ENCODE measurements around the gene S100A7A.
"Not testable (repeated sequence)": the region's sequence is repeated elsewhere in the genome, so short reads cannot be mapped to it uniquely, and the experiment has no call there.

S100A7A gene

DNA sequence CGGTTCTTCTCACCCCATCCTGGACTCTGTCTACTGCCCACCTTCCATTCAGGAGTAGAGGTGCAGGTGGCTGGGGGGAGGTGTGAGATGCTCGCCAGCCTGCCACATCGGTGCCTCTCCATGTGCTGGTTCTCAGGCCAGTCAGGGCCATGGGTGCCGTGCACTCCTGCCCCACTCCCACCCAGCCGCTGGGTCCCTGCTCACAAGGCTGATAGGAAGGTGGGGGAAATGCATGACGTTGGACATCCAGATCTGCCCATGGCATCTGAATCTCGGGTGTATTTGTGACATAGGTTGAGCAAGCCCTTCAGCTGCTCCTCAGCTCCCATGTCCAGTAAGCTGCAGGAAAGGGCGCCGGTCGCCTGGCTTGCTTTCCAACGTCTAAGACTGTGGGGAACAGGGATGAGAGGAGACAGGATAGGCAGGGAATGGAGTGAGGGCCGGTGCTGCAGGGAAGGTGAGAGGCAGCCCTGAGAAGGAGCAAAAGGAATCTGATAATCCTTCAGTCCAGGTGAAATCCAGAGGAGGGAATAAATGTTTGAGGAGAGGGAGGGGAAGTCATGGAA is 11.8 kb downstream of the S100A7A start:
- no peak for DNase-seq

- DNase-seq = no peak
Observed at GRCh38 chr1:153428791-153429190, 12.5 kb downstream of the S100A7A start.

DNA sequence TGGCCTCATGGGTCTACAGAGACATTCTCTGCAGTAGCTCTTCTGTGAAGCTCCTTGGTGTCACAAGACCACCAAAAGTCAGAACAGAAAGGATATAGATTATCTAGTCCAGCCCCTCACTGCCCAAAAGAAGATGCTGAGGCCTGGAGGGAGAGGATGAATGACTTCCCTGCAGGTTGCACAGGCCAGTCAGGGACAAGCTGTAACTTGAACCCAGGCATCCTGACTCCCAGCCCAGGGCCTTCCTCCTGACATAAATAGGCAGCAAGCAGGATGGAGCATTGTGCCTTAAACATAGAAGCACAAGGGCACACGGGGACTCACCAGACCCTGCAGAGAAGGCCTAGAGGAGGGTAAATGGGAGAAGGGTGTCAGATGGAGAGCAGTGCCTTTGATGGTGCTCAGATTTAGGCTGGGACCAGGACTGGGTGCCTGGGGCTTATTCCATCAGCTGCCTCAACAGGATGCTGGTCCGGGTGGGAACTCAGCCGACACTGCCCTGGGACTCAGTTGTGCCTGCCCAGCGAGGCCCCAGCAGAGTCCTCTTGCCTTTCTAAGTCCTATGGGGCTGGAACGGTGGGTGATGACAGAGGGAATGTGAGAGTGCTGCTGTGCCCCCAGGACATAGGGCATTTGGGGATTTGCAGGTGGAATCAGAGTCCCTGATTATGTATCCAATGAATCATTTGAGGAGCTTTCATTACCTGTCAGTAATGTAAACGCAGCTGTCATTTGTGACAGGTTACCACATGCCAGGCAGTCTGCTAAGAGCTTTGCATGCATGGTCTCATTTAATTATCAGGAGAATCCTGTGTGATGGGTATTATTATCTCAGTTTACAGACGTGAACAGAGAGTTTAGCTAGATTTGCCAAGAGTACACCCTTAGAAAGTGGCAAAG is 13.2 kb downstream of the S100A7A start:
- DNase-seq = no peak

DNA sequence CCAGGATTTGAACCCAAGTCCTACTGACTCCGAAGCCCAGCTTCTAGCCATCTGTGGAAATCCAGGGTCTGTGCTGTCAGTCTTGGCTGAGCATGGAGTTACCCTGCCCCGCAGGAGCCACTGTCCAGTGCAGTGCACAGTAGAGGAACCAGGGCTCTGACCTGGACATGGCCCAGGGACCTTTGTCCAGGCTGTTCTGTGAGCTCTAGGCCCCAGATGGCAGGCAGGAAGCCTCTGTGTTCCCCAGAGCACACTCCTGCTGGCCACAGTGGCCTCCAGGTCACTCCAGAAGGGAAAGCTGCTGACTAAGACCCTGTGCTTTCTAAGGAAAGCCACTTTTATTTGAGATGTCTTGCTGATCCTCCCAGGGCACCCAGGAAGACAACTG is 13.8 kb downstream of the S100A7A start:
- DNase-seq = no peak

DNA sequence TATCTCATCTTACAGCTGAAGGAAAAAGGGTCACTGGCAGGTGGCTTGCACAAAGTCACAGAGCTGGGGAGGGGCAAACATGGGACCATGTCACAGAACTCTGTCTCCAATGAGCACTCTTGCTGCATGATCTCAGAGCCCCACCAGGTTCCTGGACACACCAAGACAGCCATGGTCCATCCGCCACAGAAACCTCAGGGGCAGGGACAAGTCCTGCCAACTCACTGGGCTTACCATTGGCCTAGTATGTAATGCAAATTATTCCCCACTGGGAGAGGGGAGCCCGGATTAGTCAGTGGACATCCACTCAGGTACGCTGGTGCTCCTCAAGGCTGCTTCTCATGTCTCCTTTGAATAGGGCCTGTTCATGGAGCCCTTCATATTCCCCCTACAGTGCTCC is 14.2 kb downstream of the S100A7A start:
- DNase-seq = no peak

DNA sequence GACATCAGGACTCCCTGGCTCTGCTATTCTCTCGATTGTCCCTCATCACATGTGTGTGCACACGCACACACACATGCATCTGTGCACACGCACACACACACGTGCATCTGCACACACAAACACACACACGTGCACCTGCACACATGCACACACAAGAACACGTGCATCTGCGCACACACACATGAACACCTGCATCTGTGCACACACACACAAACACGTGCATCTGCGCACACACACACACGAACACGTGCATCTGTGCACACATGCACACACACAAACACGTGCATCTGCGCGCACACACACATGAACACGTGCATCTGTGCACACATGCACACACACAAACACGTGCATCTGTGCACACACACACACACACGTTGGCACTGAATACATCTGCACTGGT is 14.7 kb downstream of the S100A7A start:
- no peak for DNase-seq

DNA sequence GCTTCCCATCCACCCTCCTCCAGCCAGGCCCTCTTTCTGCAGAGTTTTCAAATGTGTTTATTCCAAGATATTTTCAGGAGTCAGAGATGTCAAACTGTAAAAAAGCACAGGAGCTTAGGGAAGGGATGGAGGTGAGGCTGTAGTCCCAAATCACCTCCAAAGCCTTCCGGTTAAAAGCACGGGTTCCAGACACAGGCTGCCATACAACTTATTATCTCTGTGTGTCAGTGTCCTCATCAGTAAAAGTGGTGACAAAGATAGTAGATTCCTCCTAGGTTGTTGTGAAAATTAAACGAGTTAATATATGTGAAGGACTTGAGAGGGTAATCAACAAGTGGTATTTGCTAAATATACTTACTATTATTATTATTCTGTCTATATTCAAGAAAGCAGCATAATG is 15.1 kb downstream of the S100A7A start:
- no peak for DNase-seq

DNA sequence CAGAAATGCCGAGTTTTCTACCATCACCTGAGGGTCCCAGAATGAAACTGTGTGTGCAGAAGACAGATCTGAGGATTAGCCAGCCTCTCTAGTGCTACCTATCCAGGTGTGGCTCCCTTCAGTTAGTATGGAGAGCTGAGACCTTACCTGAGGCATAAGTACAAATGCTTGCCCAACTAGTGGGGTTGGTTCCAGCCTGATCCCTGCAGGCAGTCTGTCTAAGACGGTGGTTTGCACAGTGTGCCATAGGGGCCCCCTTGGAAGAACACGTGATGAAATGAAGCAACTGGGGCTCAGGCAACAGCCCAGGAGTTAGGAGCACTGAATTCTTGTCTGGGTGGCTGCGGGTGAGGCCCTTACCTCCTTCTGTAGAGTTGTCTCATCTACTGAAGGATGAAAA is 15.6 kb downstream of the S100A7A start:
- no peak for DNase-seq

DNA sequence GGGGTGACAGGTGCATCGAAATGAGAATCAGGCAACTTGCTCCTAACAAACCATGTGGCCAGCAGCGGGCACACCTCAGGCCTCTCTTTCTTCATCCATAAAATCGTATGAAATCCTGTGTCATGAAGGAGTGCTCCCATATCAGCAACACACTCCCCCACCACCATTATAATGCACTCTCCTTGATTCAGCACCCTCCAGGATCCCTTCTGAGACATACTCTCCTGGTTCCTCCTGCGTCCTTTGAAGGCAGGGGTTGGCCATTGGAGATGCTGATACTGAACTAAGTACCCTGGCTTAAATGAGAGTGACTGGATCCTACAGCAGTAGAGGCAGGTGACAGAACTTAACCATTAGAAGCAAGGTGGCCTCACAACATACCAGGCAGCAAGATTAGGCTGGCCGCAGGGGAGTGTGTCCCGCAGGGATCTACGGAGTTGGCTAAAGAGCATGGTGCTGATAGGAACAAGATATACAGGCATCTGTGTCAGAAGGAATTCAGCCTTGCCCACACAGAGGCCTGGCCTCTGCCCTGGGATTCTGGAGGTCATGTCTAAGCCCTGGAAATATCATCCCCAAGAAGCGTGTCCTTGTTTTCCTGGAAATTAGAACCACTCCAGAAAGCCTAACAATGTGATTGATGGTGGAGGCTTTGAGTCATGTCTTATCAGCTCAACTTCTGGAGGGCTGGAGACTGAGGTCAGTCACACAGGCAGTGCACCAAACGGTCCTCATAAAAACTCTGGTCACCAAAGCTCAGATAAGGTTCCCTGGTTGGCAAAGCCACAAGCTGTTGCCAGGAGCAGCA is 16.8 kb downstream of the S100A7A start:
- no peak for DNase-seq

DNA sequence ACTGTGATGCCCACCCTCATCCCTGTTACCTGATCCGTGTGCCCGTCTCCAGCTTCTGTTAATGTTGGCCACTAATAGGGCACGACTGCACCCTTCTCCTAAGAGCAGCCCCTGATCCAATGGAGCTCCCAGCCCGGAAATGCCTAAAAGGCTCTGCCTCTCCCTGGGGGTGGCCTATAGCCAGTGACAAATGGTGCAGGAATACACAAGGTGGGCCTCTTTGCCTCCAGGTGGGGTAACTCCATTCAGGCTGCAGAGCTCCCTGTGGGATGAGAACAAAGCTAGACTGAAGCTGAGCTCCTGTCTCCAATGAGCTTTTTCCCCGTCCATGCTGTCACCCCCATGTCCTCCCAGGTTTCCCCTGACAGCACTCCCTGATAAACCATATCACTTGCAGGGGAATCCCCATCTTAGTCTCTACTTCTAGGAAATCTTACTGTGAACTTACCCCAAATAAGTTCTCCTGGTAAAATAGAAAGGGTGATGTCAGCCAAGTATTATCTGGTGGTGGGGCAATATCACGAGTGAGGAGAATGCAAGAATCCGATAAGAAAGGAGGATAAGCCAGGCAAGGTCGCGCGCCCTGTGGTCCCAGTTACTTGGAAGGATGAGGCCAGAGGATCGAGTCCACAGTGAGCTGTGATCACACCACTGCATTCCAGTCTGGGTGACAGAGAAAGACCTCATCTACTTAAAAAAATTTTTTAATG is 18.6 kb downstream of the S100A7A start:
- no peak for DNase-seq

DNA sequence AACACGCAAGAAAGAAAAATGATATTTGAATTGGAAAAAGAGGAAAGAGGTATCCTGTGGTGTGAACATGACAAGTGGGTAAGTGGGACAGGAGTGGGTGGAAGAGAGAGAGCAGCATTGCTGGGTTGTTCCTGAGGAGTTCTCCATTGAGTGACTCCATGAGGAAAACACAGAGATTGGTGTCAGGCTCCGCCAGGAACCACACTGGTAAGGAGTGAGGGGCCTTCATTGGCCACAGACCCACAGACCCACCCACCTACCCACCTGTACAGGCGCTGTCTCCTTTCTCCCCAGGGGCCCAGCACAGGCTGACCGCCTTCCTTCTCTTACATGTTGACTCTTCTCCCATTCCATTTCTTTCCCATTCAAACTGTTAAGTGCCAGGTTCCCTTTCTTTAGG is 20.9 kb downstream of the S100A7A start:
- no peak for DNase-seq

DNA sequence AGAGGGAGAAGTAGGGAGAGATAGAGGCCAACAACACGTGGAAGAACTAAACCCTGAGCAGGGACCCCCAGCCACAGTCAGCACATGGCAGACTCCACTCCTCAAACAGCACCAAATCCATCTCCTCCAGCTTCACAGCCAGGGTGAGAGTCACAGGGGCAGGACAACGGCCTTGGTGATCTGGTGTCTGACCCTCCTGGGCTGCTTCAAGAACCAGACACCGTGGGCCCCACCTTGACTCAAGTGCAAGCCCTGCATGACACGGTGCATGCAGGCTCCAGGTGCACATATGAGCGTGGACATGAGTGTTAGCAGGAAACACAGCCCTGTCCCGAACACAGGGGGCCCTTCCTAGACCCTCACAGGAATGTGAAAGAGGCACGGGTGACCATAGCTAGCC is 22.3 kb downstream of the S100A7A start:
- DNase-seq = no peak

- no peak for DNase-seq
Observed at GRCh38 chr1:153439273-153439672, 23.0 kb downstream of the S100A7A start.

DNA sequence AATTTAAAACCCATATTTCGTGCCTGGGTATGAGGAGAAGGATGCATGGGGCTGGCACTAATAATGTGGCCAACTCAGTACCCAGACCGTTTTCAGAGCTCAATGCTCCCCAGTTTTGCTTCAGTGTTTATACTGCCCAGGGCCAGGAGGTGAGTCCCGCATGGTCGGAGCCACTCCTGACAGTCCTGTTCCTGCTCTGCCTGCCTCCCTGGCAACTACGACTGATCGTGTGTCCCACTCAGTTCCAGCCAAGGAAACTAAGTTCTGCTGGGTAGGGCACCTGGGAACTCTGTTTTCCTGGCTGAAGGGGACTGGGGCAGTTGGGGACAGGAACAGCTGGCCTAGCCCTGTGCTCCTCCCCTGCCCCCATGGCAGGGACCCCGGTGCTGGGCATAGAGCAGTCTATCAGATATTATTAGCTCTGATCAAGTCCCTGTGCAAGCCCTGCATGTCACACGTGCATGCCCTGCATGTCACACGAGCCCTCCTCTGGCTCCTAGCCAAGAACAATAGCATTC is 25.0 kb downstream of the S100A7A start:
- no peak for DNase-seq

DNA sequence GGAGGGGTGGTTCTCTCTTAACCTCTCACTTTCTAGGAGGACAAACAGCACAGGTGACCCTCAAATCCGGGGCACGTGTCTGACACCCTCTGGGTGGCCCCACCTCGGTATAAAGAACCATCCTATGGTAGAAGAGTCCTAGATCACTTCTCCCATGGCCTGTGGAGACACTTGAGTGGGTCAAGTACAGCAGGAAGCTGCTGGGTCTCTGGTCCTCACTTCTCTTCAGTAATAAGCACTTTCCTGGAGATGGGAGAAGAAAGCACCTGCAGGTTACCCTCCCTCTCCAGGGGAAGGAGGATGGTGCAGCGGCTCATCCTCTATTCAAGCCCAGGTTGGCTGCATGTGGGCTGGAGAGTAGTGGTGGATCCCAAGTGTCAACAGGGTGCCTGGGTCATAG is 27.2 kb downstream of the S100A7A start:
- no peak for DNase-seq

- DNase-seq = no peak
Observed at GRCh38 chr1:153444078-153444477, 27.8 kb downstream of the S100A7A start.

DNA sequence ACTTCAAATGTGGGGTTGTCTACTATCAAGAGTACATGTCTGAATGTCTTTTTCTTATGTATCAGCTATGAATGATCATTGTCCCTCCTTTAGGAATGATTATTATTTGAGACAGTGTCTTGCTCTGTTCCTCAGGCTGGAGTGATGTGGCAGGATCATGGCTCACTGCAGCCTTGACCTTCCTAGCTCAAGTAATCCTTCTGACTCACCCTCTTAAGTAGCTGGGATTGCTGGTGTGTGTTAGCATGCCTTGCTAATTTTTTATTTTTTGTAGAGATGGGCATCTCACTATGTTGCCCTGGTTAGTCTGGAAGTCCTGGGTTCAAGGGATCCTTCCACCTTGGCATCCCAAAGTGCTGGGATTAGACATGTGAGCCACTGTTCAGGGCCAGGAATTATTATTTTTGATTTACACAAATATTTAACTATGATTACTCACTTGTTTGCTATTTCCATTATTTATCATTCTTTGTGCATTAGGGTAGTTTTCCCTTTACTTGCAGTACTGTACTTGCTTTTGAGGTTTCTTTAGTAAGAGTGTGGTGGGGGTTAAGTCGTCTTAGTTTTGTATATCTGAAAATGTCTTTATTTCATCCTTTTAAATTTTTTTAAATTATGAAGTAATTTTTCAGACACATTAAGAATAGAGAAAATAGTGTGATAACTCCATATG is 31.3 kb downstream of the S100A7A start:
- DNase-seq = no peak

- not testable (repeated sequence) for DNase-seq
Observed at GRCh38 chr1:153448851-153449250, 32.5 kb downstream of the S100A7A start.

- DNase-seq = no peak
Observed at GRCh38 chr1:153456396-153456795, 40.1 kb downstream of the S100A7A start.

DNA sequence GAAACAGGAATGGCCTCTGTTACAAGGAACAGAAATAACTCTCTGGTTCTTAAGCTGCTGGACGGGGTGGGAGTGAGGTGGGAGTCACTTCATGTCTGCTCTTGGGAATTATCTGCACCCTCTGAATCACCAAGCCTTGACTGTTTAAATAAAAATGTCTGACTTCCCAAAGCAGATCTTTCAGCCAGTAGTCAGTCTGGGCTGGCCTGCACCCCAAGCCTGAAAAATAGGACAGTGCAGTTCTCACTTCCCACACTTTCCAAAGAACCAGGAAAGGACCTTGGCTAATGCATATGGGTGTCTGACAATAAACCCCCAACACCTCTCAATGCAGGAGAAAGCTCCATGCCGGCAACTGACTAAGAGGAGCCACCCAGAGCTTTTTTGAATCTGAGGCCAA is 43.3 kb downstream of the S100A7A start:
- no peak for DNase-seq

DNA sequence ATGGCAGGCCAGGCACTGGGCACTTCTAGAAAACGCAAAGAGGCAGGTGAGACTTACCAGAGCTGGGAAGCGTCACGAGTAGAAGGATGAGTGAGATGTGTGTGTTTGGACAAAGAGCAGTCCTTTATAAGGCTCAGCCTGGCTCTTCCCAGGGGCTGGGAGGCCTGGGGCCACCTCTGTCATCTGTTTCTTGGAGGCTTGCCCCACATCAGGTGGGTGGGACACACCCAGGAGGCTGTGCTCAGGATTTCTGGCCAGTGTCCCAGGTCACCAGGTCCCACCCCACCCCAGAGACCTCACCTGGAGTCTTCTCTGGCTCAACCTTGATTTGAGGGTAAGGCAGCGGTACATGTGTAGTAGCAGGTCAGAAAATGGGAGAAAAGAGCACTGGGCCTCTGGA is 44.2 kb downstream of the S100A7A start, which contains the start of gene S100A7:
TSS of gene S100A7 (minus strand) at position 101 of the 400 bp plus-strand sequence. CDS start 1,638 bp downstream, outside the sequence.
- DNase-seq = no peak

GRCh38 chr1:153462741-153463140 is 46.4 kb downstream of the S100A7A start:
- not testable (repeated sequence) for DNase-seq
